Liver (tissue), 3 donors: ENCODE data around the gene TMEM43.
"Not testable (repeated sequence)": the region's sequence is repeated elsewhere in the genome, so short reads cannot be mapped to it uniquely, and the experiment has no call there.

Experiments
- CTCF ChIP-seq: fragments of 150-350 bp; IDR thresholded peaks from 2 replicates; pipeline ENCODE4 v1.5.1; 2017; ENCODE audit warnings: improper control_type of control experiment, low read depth, low read length; ENCODE audit not compliant: missing input control
- RXRA ChIP-seq, 2 donors: IDR thresholded peaks; 2 replicates each; pipeline ENCODE4 v1.6.1; 2017 to 2018; ENCODE audit warnings: antibody characterized with exemption in 2 of 2, mild to moderate bottlenecking in 1 of 2
- donor health status: healthy.
- donor health status: healthy.

DNA sequence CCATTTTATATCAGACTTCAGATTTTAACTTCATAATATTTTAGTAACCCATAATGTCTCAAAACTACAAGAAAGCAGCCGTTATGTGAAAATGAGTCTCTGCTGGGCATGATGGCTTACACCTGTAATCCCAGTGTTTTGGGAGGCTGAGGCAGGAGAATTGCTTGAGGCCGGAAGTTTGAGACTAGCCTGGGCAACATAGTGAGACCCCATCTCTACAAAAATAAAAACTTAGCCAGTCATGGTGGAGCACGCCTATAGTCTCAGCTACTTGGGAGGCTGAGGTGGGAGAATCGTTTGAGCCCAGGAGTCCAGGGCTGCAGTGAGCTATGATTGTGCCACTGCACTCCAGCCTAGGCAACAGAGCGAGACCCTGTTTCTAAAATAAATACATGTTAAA lies 15.0 kb upstream of the TMEM43 start:
- not testable (repeated sequence) for TF ChIP-seq CTCF; RXRA (IDR thresholded peaks at IDR 0.05)
